WTC11 (cell line): ENCODE data around the gene CRYBG3.

Experiments used
- AFF4 ChIP-seq: sonication (generic); formaldehyde crosslinking; IDR thresholded peaks from 2 replicates; pipeline ENCODE4 v1.8.1; 2023; ENCODE audit warnings: mild to moderate bottlenecking, missing genetic modification reagents, borderline replicate concordance
- CREM ChIP-seq: sonication (generic); formaldehyde crosslinking; IDR thresholded peaks from 2 replicates; pipeline ENCODE4 v1.8.1; 2022; ENCODE audit warnings: mild to moderate bottlenecking, missing genetic modification reagents, moderate library complexity
- CTCF ChIP-seq: fragments of 200-600 bp; IDR thresholded peaks from 2 replicates; pipeline ENCODE4 v1.8.0; 2022; ENCODE audit warnings: antibody characterized with exemption
- NR2C2 ChIP-seq: sonication (generic); formaldehyde crosslinking; IDR thresholded peaks from 2 replicates; pipeline ENCODE4 v1.8.0; 2022; ENCODE audit warnings: mild to moderate bottlenecking, missing genetic modification reagents
- NR3C1 ChIP-seq: sonication (generic); formaldehyde crosslinking; conservative IDR thresholded peaks from 2 replicates; pipeline ENCODE4 v1.8.1; 2023; ENCODE audit warnings: low read depth, mild to moderate bottlenecking, missing genetic modification reagents
- PRDM15 ChIP-seq: sonication (generic); formaldehyde crosslinking; IDR thresholded peaks from 2 replicates; pipeline ENCODE4 v1.8.0; 2022; ENCODE audit warnings: missing genetic modification reagents
- USF2 ChIP-seq: sonication (generic); formaldehyde crosslinking; IDR thresholded peaks from 2 replicates; pipeline ENCODE4 v1.8.1; 2023; ENCODE audit warnings: mild to moderate bottlenecking, missing genetic modification reagents, moderate library complexity
- ZNF263 ChIP-seq: sonication (generic); formaldehyde crosslinking; IDR thresholded peaks from 2 replicates; pipeline ENCODE4 v1.8.1; 2022; ENCODE audit warnings: low read depth, mild to moderate bottlenecking, moderate library complexity, missing genetic modification reagents
- ZSCAN18 ChIP-seq: fragments of 250-450 bp; sonication (Bioruptor Pico); IDR thresholded peaks from 2 replicates; pipeline ENCODE4 v2.1.2; 2022; ENCODE audit warnings: mild to moderate bottlenecking, moderate library complexity

GRCh38 chr3:97817965-97818364 is 3.8 kb upstream of the CRYBG3 start:
- TF ChIP-seq CTCF (no peak), ZSCAN18 (CRISPR knock-in tag) (no peak), PRDM15 (CRISPR knock-in tag) (no peak), CREM (no peak), AFF4 (CRISPR knock-in tag) (no peak), NR3C1 (CRISPR knock-in tag) (no peak), ZNF263 (CRISPR knock-in tag) (no peak), USF2 (CRISPR knock-in tag) (no peak), NR2C2 (no peak)
